ENCODE measurements around the gene POLR3E. TPM values are rescaled to one million over a fixed set of nuclear protein-coding genes. Genes with fewer than 3 reads are reported as not detected.

Gene POLR3E
- total RNA-seq, 1 experiment from 2014 or later: 73.5 TPM

DNA sequence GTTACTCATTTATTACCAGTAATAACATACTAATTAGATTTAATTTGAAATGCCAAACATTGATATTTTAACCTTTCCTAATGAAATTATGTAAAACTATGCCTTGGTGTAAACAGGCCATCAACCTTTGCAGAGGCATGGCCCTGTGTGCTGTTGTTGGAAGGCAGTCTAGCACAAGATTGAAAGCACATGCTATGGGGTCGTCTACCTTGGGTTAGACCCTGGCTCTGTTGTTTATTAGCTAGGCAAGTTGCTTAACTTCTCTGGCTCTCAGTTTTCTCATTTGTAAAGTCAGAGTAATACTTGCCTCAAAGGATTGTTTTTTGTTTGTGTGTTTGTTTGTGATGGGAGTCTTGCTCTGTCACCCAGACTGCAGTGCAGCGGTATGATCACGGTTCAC, 86.6 kb downstream of the POLR3E start:
- CTCF ChIA-PET: no interaction called here
- no peak for TF ChIP-seq ZNF425 (CRISPR knock-in tag; conservative IDR thresholded peaks at IDR 0.05)
- no peak for TF ChIP-seq NR1H2 (CRISPR knock-in tag; IDR thresholded peaks at IDR 0.05)
- no peak for TF ChIP-seq ATF1 (CRISPR knock-in tag; IDR thresholded peaks at IDR 0.05)
- TF ChIP-seq JUN (CRISPR knock-in tag; IDR thresholded peaks at IDR 0.05): no peak
- no peak for TF ChIP-seq TP53 (CRISPR knock-in tag; IDR thresholded peaks at IDR 0.05)
- no peak for TF ChIP-seq ATF2 (CRISPR knock-in tag; IDR thresholded peaks at IDR 0.05; ENCODE audit: borderline replicate concordance, low read depth)
- no peak for TF ChIP-seq TEAD1 (CRISPR knock-in tag; IDR thresholded peaks at IDR 0.05)
- TF ChIP-seq ZSCAN18 (CRISPR knock-in tag; IDR thresholded peaks at IDR 0.05): no peak
- no peak for TF ChIP-seq AFF4 (CRISPR knock-in tag; IDR thresholded peaks at IDR 0.05; ENCODE audit: borderline replicate concordance)
- no peak for TF ChIP-seq SOX15 (CRISPR knock-in tag; IDR thresholded peaks at IDR 0.05)
- TF ChIP-seq ZNF423 (CRISPR knock-in tag; IDR thresholded peaks at IDR 0.05): no peak
- no peak for DNase-seq (ENCODE audit: low spot score)
- ATAC-seq: no peak
- H3K9me3 Mint-ChIP-seq: no peaks in the 10 kb centered on the region
- H3K4me1 Mint-ChIP-seq: no peaks in the 10 kb centered on the region
- POLR2A ChIA-PET: interaction anchor here (0.6 kb wide), 1 partner anchor 1100 kb away, joined by 5 read pairs; no protein-coding TSS in a partner anchor
- no peaks in the 10 kb centered on the region for H3K27me3 Mint-ChIP-seq (ENCODE audit: low read depth)
- H3K27ac Mint-ChIP-seq: no peak overlapping the region
- H3K4me3 Mint-ChIP-seq: no peak overlapping the region
- H3K36me3 Mint-ChIP-seq: no peaks in the 10 kb centered on the region

Other genes with a start within 250 kb of the POLR3E start
- 0.11 TPM in 1 of 3 replicates, not detected in the others for gene VWA3A, start 204.9 kb upstream of the POLR3E start, total RNA-seq (2021)
- 0.09 to 0.18 TPM (median 0.13 TPM) in 3 replicates for gene SDR42E2, start 134.9 kb upstream of the POLR3E start, total RNA-seq (2021)
- 23.8 to 27.7 TPM (median 26.7 TPM) in 3 replicates for gene EEF2K, start 91.1 kb upstream of the POLR3E start, total RNA-seq (2021)
- 25.4 to 40.9 TPM (median 29.1 TPM) in 3 replicates for gene CDR2, start 77.2 kb downstream of the POLR3E start, total RNA-seq (2021)
- gene NPIPB5, start 213.5 kb downstream of the POLR3E start, total RNA-seq (2021): 74.7 to 85.8 TPM (median 81.5 TPM) in 3 replicates

Measured in WTC11 (cell line).